ENCODE measurements around the gene OSM. TPM values are rescaled to one million over a fixed set of nuclear protein-coding genes. Genes with fewer than 3 reads are reported as not detected.

Gene OSM
- polyA plus RNA-seq, 1 donor (not counting 4 experiments of a cell fraction or from before 2014, with no cell fraction given), result not detected

DNA sequence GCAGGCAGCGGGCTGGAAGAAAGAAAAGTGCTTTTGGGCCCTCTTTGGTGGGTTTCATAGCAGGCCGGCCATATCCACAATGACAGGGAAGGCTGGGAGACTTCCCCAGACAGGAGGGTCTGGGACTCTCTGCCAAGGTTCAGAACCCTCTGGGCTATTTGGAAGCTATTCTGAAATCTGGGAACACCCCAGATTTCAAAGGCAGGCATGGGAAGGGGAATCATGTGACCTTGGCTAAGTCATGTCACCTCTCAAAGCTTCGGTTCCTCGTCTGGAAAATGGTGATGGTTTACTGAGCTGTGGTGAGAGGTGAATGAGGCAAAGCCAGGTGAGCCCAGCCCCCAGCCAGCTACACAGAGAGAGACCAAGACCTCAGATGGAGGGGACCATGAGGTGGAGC is 18.0 kb upstream of the OSM start:
- Histone ChIP-seq H4K20me1 (ENCODE audit: control insufficient read depth, extremely low read depth, insufficient read depth, low read length) (no peaks in the 10 kb centered on the region), H3K4me2 (ENCODE audit: control insufficient read depth, extremely low read depth, insufficient read depth, low read depth, low read length) (no peak overlapping the region), H3K4me1 (ENCODE audit: control insufficient read depth, extremely low read depth, insufficient read depth, low read length) (peaks cover 5% of the 10 kb centered on the region), H3K9me3 (ENCODE audit: control insufficient read depth, low read depth, low read length) (no peaks in the 10 kb centered on the region), H3K27me3 (ENCODE audit: control insufficient read depth, extremely low read depth, insufficient read depth, low read length) (no peaks in the 10 kb centered on the region), H3K27ac (ENCODE audit: control insufficient read depth, insufficient read depth, low read length) (no peak overlapping the region), H3K9me1 (ENCODE audit: control insufficient read depth, extremely low read depth, insufficient read depth, low read length) (no peaks in the 10 kb centered on the region), H3K79me2 (ENCODE audit: control insufficient read depth, insufficient read depth, low read length) (no peaks in the 10 kb centered on the region), H3K4me3 (ENCODE audit: control insufficient read depth in 2 of 3, extremely low read depth in 1 of 3, insufficient read depth in 2 of 3, low read depth in 1 of 3, low read length in 3 of 3) (no peak overlapping the region), H3K9ac (ENCODE audit: control insufficient read depth, extremely low read depth, insufficient read depth, low read length) (no peak overlapping the region), H3K36me3 (ENCODE audit: control insufficient read depth in 2 of 2, extremely low read depth in 1 of 2, insufficient read depth in 2 of 2, low read length in 2 of 2) (peaks cover 0 to 7% of the 10 kb centered on the region in 2 experiments), H2AFZ (ENCODE audit: control insufficient read depth, low read length) (no peak overlapping the region)
- dilution Hi-C loops (cut with MboI; ENCODE audit: extremely low pct_ligation_motif_present, low sequenced_read_pairs), result no loop called here
- FAIRE-seq (no peak), DNase-seq (ENCODE audit: low read depth, low spot score) (no peak)
- no peak for TF ChIP-seq EZH2 (IDR thresholded peaks at IDR 0.05; ENCODE audit: low read length)
- TF ChIP-seq, protein P1, sequence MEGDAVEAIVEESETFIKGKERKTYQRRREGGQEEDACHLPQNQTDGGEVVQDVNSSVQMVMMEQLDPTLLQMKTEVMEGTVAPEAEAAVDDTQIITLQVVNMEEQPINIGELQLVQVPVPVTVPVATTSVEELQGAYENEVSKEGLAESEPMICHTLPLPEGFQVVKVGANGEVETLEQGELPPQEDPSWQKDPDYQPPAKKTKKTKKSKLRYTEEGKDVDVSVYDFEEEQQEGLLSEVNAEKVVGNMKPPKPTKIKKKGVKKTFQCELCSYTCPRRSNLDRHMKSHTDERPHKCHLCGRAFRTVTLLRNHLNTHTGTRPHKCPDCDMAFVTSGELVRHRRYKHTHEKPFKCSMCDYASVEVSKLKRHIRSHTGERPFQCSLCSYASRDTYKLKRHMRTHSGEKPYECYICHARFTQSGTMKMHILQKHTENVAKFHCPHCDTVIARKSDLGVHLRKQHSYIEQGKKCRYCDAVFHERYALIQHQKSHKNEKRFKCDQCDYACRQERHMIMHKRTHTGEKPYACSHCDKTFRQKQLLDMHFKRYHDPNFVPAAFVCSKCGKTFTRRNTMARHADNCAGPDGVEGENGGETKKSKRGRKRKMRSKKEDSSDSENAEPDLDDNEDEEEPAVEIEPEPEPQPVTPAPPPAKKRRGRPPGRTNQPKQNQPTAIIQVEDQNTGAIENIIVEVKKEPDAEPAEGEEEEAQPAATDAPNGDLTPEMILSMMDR (optimal IDR thresholded peaks at IDR 0.05 in 1 of 3, IDR thresholded peaks at IDR 0.05 in 1 of 3, conservative IDR thresholded peaks at IDR 0.05 in 1 of 3; ENCODE audit: extremely low read depth in 1 of 3, insufficient read depth in 2 of 3, low read length in 3 of 3), result no peak

DNA sequence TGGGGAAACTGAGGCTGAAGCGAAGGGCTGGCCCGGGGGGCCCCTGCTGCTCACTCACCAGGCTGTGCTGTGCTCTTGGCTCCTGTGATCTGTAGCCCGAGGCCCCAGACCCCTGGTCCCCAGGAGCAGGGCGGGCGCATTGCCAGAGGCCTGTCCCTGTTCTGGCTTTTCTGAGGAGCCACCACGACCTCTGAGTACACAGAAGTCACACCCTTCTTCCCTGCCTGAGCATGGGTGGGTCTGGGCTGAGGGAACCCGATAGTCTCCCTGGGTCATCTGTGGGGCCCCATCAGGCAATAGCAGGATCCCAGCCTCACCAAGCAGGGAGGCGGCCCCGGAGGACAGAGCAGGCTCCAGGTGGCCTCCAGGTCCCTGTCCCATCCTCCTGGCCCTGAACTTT is 17.5 kb upstream of the OSM start:
- no peak overlapping the region for H3K4me3 ChIP-seq (ENCODE audit: control insufficient read depth in 2 of 3, extremely low read depth in 1 of 3, insufficient read depth in 2 of 3, low read depth in 1 of 3, low read length in 3 of 3)
- H3K9ac ChIP-seq (ENCODE audit: control insufficient read depth, extremely low read depth, insufficient read depth, low read length), result no peak overlapping the region
- no peak for TF ChIP-seq EZH2 (IDR thresholded peaks at IDR 0.05; ENCODE audit: low read length)
- TF ChIP-seq, protein P1 (optimal IDR thresholded peaks at IDR 0.05 in 1 of 3, IDR thresholded peaks at IDR 0.05 in 1 of 3, conservative IDR thresholded peaks at IDR 0.05 in 1 of 3; ENCODE audit: extremely low read depth in 1 of 3, insufficient read depth in 2 of 3, low read length in 3 of 3), result no peak
- H4K20me1 ChIP-seq (ENCODE audit: control insufficient read depth, extremely low read depth, insufficient read depth, low read length), result no peaks in the 10 kb centered on the region
- no peaks in the 10 kb centered on the region for H3K27me3 ChIP-seq (ENCODE audit: control insufficient read depth, extremely low read depth, insufficient read depth, low read length)
- H3K9me3 ChIP-seq (ENCODE audit: control insufficient read depth, low read depth, low read length), result no peaks in the 10 kb centered on the region
- H3K36me3 ChIP-seq (ENCODE audit: control insufficient read depth in 2 of 2, extremely low read depth in 1 of 2, insufficient read depth in 2 of 2, low read length in 2 of 2), result peaks cover 0 to 7% of the 10 kb centered on the region in 2 experiments
- no peak overlapping the region for H3K4me2 ChIP-seq (ENCODE audit: control insufficient read depth, extremely low read depth, insufficient read depth, low read depth, low read length)
- peaks cover 5% of the 10 kb centered on the region for H3K4me1 ChIP-seq (ENCODE audit: control insufficient read depth, extremely low read depth, insufficient read depth, low read length)
- dilution Hi-C loops (cut with MboI; ENCODE audit: extremely low pct_ligation_motif_present, low sequenced_read_pairs), result no loop called here
- H3K27ac ChIP-seq (ENCODE audit: control insufficient read depth, insufficient read depth, low read length), result no peak overlapping the region
- H3K79me2 ChIP-seq (ENCODE audit: control insufficient read depth, insufficient read depth, low read length), result no peaks in the 10 kb centered on the region
- DNase-seq (ENCODE audit: low read depth, low spot score) (no peak), FAIRE-seq (no peak)
- no peak overlapping the region for H2AFZ ChIP-seq (ENCODE audit: control insufficient read depth, low read length)
- no peaks in the 10 kb centered on the region for H3K9me1 ChIP-seq (ENCODE audit: control insufficient read depth, extremely low read depth, insufficient read depth, low read length)
